GM12891 (cell line): Measurements from ENCODE around the gene CEP76.

Source experiments
- POLR2A ChIP-seq: IDR thresholded peaks from 2 replicates; pipeline ENCODE4 v1.6.1; 2011; ENCODE audit warnings: low read depth, low read length, control low read depth
- POLR2AphosphoS5 ChIP-seq: IDR thresholded peaks from 2 replicates; pipeline ENCODE4 v1.6.1; 2011; ENCODE audit warnings: low read depth, low read length, control low read depth
- POU2F2 ChIP-seq: IDR thresholded peaks from 2 replicates; pipeline ENCODE4 v1.6.1; 2011; ENCODE audit warnings: low read depth, mild to moderate bottlenecking, control low read depth, low read length, moderate library complexity
- SPI1 ChIP-seq: IDR thresholded peaks from 2 replicates; pipeline ENCODE4 v1.6.1; 2011; ENCODE audit warnings: low read depth, low read length, control low read depth
- TAF1 ChIP-seq: IDR thresholded peaks from 2 replicates; pipeline ENCODE4 v1.6.1; 2011; ENCODE audit warnings: low read depth, low read length, control low read depth

- TF ChIP-seq POLR2A: no peak
- TF ChIP-seq POLR2AphosphoS5: no peak
- TF ChIP-seq TAF1: no peak
- no peak for TF ChIP-seq POU2F2
- no peak for TF ChIP-seq SPI1
These were observed 62.3 kb downstream of the CEP76 start for GRCh38 chr18:12639990-12640880.
